Ishikawa (cell line): ENCODE results near the gene OR52M1.

Experiments used
- CEBPB ChIP-seq: IDR thresholded peaks from 2 replicates; pipeline ENCODE4 v1.6.1; 2012
- CREB1 ChIP-seq: IDR thresholded peaks from 2 replicates; pipeline ENCODE4 v1.6.1; 2012; ENCODE audit warnings: low read depth
- EGR1 ChIP-seq: IDR thresholded peaks from 2 replicates; pipeline ENCODE4 v1.6.1; 2012
- EP300 ChIP-seq: IDR thresholded peaks from 2 replicates; pipeline ENCODE4 v1.6.1; 2012; ENCODE audit warnings: borderline replicate concordance
- FOXM1 ChIP-seq: IDR thresholded peaks from 2 replicates; pipeline ENCODE4 v1.6.1; 2012; ENCODE audit warnings: low read depth, borderline replicate concordance
- NFIC ChIP-seq: IDR thresholded peaks from 2 replicates; pipeline ENCODE4 v1.6.1; 2012
- RAD21 ChIP-seq: IDR thresholded peaks from 2 replicates; pipeline ENCODE4 v1.6.1; 2012; ENCODE audit warnings: low read depth
- REST ChIP-seq: IDR thresholded peaks from 2 replicates; pipeline ENCODE4 v1.6.1; 2012; ENCODE audit warnings: low read depth, mild to moderate bottlenecking
- TAF1 ChIP-seq: IDR thresholded peaks from 2 replicates; pipeline ENCODE4 v1.6.1; 2012; ENCODE audit warnings: low read depth, mild to moderate bottlenecking
- TCF12 ChIP-seq: IDR thresholded peaks from 2 replicates; pipeline ENCODE4 v1.6.1; 2012; ENCODE audit warnings: low read depth
- TEAD4 ChIP-seq: IDR thresholded peaks from 2 replicates; pipeline ENCODE4 v1.6.1; 2012
- USF1 ChIP-seq: IDR thresholded peaks from 2 replicates; pipeline ENCODE4 v1.6.1; 2012
- YY1 ChIP-seq: IDR thresholded peaks from 2 replicates; pipeline ENCODE4 v1.6.1; 2012; ENCODE audit warnings: low read depth
- ZBTB7A ChIP-seq: IDR thresholded peaks from 2 replicates; pipeline ENCODE4 v1.6.1; 2012; ENCODE audit warnings: low read depth
- TF ChIP-seq, protein P1 (sequence below): IDR thresholded peaks from 2 replicates; pipeline ENCODE4 v1.6.1; 2012

The OR52M1 gene

DNA sequence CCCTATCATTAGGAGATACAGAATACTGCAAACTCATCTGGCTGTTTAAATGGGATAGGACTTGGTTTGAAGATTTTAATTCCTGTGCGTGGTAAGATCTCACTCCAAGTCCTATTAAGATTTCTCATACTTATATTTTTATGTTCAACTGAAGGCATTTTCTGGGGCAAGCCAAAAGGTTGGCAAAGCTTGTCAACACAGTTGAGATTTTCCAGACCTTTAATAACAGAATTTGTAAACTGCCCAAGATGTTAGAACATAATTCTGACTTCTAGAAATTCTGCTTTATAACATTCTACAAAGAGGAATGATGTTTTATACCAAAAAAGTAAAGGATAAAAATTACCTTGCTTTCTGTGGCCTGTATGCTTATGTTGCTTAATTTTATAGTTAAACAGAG, 30.8 kb upstream of the OR52M1 start:
- TF ChIP-seq CREB1: no peak
- no peak for TF ChIP-seq CEBPB
- TF ChIP-seq ZBTB7A: no peak
- no peak for TF ChIP-seq YY1
- no peak for TF ChIP-seq TAF1
- no peak for TF ChIP-seq USF1
- TF ChIP-seq EGR1: no peak
- no peak for TF ChIP-seq TEAD4
- no peak for TF ChIP-seq REST
- no peak for TF ChIP-seq NFIC
- TF ChIP-seq TCF12: no peak

- TF ChIP-seq FOXM1 (no peak), TEAD4 (no peak), EP300 (no peak), TCF12 (no peak), USF1 (no peak)
Measured at GRCh38 chr11:4522339-4522738, 22.7 kb upstream of the OR52M1 start.

- TF ChIP-seq CREB1 (no peak), TEAD4 (no peak), USF1 (no peak), YY1 (no peak), EGR1 (no peak), CEBPB (no peak)
Measured at GRCh38 chr11:4522752-4523151, 22.2 kb upstream of the OR52M1 start.

DNA sequence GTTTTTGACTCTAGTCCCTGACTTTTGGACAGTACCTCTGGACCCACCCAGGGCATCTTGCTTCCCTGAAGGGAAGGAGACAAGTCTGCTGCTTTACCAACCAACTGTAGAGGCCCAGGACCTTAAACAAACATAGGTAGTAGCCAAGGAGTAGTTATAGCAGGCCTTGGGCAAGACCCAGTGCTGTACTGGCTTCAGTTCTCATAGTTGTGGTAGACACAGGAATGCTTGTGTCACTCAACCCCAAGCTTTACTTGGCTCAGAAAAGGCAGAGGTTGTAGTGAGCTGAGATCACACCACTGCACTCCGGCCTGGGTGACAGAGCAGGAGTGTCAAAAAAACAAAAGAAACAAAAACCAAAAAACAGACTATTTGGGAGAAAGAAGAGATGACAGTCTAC, 21.3 kb upstream of the OR52M1 start:
- TF ChIP-seq TAF1 (no peak), REST (no peak), ZBTB7A (no peak), USF1 (no peak), EP300 (no peak), TEAD4 (no peak), TCF12 (no peak), NFIC (no peak)
- TF ChIP-seq, protein P1, sequence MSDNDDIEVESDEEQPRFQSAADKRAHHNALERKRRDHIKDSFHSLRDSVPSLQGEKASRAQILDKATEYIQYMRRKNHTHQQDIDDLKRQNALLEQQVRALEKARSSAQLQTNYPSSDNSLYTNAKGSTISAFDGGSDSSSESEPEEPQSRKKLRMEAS: no peak

GRCh38 chr11:4527926-4528325, 17.1 kb upstream of the OR52M1 start:
- TF ChIP-seq CEBPB (no peak), USF1 (no peak), NFIC (no peak), ZBTB7A (no peak), TAF1 (no peak), CREB1 (no peak), TEAD4 (no peak), TCF12 (no peak), YY1 (no peak), RAD21 (no peak), EP300 (no peak), REST (no peak), FOXM1 (no peak), EGR1 (no peak)
- TF ChIP-seq, protein P1: no peak
